ENCODE measurements around the gene BRIX1.

DNA sequence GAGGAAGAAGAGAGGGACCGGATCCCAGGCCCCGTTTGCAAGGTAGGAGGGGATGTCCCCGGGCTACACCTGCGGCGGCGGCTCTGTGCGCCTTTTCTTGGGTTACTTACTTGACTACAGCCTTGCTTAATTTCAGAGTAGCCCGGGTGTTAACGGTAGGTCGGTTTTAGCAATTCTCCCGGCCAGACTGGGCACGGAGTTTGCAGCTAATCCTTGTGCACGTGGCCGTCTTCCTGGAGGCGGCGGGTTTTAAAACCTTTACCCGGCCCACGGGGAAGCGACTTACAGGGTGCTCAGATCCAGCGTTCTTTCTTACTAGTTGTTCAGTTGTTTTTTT is 313 bp downstream of the BRIX1 start:
- TF ChIP-seq, protein P1, sequence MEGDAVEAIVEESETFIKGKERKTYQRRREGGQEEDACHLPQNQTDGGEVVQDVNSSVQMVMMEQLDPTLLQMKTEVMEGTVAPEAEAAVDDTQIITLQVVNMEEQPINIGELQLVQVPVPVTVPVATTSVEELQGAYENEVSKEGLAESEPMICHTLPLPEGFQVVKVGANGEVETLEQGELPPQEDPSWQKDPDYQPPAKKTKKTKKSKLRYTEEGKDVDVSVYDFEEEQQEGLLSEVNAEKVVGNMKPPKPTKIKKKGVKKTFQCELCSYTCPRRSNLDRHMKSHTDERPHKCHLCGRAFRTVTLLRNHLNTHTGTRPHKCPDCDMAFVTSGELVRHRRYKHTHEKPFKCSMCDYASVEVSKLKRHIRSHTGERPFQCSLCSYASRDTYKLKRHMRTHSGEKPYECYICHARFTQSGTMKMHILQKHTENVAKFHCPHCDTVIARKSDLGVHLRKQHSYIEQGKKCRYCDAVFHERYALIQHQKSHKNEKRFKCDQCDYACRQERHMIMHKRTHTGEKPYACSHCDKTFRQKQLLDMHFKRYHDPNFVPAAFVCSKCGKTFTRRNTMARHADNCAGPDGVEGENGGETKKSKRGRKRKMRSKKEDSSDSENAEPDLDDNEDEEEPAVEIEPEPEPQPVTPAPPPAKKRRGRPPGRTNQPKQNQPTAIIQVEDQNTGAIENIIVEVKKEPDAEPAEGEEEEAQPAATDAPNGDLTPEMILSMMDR (IDR thresholded peaks at IDR 0.05), result no peak
- TF ChIP-seq EZH2 (IDR thresholded peaks at IDR 0.05; ENCODE audit: borderline replicate concordance, insufficient read depth, low read depth, low read length, poor library complexity, severe bottlenecking), result no peak
